Measurements from ENCODE around the gene MYMX.
A peak's percentile ranks its signal among the peaks of the same experiment; 100 is the strongest.
"Not testable (repeated sequence)": the region's sequence is repeated elsewhere in the genome, so short reads cannot be mapped to it uniquely, and the experiment has no call there.

The MYMX gene

DNA sequence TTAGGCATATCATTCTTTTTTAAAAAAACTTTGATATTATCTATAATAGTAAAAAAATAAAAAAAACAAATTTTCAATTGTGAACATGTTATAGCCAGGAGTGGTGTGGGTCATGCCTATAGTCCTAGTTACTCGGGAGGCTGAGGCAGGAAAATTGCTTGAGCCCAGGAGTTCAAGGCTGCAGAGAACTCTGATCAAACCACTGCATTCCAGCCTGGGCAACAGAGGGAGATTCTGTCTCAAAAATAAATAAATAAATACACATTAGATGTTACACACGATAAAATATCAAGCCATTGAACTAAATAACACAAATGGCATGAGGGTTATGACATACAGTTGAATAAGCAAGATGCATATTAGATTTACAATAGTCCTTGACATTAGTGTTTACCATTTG is 27.9 kb upstream of the MYMX start:
- no peak for DNase-seq

DNA sequence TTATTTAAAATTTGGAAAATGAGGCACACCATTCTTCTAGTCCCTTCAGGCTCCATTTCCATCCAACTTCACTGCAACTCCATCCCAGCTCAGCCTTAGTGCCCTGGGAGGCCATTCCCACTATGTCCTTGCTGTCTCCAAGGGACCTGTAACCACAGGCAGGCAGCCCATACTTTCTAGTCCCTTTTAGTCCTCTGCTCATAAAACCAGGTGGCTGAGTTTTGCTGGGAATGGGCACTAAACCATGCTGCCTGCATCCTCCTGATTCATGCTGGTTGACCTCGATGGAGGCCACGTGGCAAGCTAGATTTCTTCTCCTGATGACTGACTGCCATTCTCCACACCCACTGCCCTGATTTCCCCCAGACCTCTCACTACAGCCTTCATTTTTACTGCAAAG is 27.5 kb upstream of the MYMX start:
- DNase-seq, result no peak

DNA sequence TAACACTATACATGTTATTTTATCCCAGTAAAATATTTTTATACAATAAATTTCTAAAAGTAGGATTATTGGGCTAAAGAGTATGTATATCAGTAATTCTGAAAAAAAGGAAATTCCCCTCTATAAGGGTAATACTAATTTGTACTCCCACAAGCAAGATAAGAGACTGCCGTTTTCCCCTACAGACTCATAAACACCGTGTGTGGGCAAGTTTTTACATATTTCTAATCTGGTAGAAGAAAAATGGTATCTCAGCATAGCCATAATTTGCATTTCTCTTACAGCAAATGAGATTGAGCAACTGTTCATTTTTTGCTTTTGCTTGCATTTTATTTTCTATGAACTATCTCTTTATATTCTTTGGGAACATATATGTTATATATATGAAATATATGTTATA is 26.0 kb upstream of the MYMX start:
- no peak for DNase-seq

DNA sequence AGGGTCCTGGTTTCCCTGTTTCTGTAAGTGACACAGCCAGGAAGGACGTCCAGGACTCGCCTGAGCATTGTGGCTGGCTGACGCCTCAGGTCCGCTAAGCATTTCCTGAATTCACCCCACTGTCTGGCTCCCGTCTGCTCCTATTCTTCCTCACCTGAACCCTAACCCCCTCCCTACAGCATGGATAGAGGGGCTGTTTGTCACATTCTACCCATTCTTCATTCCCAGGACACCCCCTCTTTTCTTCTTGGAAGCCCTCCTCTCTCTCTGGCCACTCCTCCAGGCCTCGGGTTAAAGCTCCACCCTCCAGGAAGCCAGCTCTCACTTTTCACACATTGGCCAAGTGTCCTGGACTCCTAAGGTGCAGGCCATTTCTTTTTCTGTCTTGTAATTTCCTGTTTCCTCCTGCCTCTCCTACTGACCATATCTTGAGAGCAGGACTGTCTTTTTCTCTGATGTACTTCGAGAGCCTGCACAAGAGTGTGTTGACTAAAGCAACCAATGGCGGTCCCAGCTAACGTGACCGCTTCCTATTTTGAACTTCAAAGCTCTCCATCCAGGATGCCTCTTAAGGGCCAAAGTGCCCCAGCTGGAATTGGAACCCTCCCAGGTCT is 24.2 kb upstream of the MYMX start:
- no peak for DNase-seq

DNA sequence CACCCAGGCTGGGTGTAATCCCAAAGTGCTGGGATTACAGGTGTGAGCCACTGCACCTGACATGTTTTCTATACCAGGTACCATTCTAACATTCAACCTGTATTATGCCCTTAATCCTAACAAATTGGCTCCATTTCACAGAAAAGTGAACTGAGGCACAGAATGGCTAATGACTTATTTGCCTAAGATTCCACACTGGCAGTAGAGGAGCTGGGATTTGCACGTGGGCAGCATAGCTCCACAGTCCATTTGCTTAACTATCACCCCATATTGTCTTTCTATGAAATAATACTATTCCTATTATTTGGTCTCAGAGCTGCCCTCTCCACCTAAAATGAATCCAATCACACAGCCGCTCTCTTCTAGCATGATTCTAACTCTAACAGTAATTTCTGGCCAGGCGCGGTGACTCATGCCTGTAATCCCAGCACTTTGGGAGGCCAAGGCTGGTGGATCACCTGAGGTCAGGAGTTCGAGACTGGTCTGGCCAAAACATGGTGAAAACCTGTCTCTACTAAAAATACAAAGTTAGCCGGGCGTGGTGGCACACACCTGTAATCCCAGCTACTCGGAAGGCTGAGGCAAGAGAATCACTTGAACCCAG is 23.3 kb upstream of the MYMX start:
- DNase-seq, result no peak

DNA sequence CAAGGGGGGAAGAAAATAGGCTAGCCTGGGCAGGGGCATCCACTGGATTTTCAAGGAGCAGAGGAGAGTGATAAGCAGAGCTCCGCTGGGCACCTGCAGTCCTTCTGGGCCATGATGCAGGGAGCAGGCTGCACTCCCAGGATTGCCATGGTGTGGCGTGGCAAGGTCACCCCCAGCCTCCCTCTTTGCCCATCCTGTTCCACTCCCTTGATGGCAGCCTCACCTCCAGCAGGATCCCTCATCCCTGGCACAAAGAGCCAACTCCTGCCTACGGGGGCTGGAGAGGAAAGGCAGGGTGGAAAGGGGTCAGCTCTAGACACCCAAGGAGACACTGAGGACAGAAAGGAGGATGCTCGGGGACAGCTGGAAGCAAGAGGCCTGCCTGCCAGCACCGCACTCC is 22.4 kb upstream of the MYMX start:
- DNase-seq, result no peak

DNA sequence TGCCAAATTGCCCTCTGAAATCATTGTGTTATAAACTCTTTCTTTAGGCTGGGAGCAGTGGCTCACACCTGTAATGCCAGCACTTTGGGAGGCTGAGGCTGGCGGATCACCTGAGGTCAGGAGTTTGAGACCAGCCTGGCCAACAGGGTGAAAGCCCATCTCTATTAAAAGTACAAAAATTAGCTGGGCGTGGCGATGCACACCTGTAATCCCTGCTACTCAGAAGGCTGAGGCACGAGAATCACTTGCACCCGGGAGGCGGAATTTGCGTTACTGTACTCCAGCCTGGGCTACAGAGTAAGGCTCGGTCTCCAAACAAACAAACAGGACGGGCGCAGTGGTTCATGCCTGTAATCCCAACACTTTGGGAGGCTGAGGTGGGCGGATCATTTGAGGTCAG is 20.4 kb upstream of the MYMX start:
- not testable (repeated sequence) for DNase-seq

DNA sequence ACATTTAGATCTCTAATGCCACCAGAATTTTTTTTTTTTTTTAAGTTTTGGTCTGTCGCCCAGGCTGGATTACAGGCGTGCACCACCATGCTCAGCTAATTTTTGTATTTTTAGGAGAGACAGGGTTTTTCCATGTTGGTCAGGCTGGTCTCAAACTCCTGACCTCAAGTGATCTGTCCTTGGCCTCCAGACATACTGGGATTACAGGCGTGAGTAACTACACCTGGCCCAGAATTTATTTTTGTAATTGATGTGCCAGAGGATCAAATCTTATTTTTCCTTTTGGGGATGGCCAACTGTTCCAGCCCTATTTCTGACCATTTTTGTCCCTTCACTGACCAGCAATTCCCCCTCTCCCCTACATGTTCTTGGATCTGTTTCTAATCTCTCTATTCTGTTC is 18.0 kb upstream of the MYMX start:
- no peak for DNase-seq

DNA sequence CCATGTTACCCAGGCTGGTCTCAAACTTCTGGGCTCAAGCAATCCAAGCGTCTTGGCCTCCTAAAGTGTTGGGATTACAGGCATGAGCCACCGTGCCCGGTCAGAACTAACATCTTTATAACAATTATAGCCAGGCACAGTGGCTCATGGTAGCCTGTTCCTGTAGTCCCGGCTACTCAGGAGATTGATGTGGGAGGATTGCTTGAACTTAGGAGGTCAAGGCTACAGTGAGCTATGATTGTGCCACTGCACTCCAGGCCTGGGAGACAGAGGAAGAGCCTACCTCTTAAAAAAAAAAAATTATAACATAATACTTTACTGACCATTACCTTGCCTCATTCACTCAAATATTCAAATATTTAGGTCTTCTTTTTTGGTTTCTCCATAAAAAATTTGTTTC is 16.8 kb upstream of the MYMX start:
- no peak for DNase-seq

DNA sequence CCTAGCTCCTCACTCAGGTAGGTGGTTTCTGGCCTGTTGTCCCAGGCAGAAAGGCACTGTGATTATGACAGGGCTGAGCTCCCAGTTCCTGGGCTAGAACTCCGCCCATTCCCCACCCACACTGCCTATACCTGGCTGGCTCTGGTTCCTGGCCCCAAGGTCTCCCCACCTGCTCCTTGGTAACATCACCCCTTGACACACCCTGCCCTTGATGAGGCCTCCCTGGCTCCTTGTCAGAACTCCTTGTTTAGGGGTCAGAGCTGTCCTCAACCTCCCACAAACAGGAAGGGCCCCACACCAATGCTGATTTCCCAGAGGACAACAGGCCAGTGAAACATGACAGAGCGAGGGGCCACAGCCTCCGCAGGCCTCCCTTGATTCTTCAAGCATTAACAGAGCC is 15.5 kb upstream of the MYMX start:
- no peak for DNase-seq

DNA sequence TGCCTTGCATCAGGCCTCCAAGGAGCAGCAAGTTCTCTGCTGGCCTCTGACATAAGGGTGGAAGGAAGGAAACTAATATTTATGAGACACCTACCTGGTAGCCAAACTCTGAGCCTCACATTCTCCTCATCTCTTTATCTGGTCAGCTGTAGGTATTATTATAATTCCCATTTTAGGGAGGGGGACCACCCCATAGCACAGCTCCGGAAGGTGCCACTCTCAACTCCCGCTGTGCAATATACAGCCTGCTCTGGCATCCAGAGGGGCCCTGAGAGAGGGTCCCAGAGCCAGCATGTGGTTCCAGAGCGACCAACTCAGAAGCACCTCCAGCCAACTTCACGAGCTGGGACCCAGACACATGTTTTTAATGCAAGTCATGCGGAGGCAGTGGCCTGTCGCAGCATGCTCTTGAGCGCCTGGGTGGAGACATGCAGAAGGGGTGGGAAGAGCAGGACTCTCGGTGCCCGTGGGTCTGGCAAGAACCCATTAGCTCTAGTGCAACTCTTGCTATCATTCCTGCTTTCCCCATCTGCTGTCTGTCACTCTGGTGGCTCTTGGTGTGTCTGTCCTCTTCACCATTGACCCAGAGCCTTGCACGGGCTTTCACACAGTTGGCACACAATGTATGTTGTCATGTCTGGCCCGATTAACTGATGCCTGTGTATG is 15.0 kb upstream of the MYMX start:
- no peak for DNase-seq

DNA sequence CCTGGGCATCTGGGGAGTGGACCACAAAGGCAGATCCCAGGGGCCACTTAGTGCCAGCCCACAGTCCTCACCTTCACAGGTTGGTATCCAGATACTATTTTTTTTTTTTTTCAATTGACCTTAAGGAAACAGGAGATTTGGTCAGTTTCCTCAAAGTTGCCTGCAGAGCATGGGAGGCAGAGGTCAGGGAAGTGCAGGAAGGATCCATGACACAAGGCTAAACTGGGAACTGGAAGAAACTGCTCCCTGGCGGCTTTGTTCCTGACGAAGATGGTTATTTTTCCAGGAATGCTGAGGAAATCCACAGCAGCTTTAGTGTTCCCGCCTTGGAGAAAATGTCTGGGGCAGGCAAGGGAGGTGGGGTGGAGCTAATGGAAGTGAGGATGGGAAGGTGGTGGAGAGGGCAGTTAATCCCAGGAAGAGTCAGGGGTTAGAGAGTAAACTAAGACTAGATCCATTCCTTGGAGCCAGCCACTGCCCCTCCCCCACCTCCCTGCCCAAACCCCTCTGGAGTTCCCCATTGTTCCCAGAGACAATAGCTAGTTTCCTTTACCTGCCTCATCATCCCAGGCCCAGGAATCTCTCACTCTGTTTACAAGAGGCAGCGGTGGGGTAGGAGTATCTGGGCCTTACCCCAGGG is 14.3 kb upstream of the MYMX start:
- no peak for DNase-seq

DNA sequence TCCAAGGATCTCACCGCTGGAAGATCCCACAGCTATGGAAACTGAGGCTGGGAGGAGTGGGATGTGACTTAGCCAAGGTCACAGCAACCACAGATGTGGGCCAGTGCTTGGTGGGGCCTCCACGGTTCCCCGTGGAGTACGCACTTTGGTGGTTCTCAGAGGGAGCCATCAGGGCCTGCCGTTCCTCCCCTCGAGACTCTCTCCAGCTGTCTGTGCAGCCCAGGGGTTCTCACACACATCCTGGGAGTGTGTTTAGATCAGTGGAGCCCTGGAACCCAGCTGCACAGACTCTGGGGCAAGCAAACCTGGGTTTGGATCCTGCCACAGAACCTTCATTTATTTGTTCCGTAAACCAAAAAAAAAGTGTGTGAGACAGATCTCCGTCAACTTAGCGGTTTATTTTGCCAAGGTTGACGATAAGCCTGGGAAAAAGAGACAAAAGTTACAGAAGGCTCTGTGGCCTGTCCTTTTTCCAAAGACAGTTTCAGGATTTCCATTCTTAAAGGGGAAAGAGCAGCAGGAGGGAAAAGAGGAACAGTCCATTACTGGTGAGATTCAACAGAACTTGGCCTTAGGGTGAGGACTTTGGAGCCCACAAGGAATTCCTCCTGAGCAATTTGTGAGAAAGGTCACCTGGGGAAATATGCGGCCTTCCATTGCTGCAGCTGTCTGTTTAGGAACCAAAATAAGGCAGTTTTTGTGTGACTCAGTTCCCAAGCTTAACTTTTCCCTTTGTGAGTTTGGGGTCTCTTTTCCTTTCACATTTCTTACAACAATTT is 13.6 kb upstream of the MYMX start:
- DNase-seq, result no peak

DNA sequence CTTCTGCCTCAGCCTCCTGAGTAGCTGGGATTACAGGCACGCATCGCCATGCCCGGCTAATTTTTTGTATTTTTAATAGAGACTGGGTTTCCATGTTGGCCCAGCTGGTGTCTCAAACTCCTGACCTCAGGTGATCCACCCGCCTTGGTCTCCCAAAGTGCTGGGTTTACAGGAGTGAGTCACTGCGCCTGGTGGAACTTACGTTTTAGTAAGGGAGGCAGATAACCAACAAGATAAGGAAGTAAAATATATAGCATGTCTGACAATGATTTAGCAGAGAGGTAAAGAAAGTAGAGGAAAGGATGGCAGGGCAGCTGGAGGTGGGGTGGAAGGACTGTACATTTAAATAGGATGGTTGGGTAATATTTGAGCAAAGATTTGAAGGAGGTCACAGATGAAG is 12.8 kb upstream of the MYMX start:
- DNase-seq, result no peak

DNA sequence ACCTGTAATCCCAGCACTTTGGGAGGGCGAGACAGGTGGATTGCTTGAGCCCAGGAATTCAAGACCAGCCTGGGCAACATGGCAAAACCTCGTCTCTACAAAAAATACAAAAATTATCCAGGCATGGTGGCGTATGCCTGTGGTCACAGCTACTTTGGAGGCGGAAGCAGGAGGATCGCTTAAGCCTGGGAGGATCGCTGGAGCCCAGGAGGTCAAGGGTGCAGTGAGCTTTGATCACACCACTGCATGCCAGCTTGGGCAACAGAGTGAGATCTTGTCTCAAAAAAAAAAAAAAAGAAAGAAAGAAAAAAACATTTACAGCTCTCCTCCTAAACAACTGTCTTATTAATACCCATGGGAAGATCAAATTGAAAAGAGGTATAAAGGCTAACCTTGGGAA is 8.8 kb upstream of the MYMX start:
- no peak for DNase-seq

DNA sequence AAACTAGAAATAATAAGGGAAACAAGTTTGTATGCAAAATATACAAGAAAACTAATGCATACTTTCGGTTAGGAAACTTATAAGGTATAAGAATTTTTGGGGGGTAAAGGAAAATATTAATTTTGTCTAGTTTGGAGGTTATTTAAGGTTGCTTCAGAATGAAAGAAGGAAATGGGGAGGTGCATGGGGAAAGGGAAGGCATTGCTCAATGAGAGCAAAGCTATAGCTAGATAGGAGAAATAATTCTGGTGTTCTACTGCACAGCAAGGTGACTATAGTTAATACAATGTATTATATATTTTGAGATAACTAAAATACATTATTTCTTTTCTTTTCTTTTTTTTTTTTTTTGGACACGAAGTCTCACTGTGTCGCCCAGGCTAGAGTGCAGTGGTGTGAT is 5.4 kb upstream of the MYMX start:
- no peak for DNase-seq

DNA sequence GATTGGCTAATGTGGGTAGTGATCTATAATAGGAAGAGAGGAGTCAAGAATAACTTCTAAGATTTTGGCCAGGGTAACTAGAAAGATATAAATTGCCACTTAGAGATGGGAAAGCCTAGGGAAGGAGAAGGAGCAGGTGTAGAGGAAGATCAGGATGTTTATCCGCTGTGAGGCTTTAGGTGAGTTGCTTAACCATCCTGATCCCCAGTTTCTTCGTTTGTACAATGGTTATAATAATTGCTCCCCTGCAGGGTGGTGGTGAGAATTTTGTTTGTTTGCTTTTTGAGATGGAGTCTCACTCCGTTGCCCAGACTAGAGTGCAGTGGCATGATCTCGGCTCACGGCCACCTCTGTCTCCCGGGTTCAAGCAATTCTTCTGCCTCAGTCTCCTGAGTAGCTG is 2.4 kb upstream of the MYMX start:
- DNase-seq, result no peak

DNA sequence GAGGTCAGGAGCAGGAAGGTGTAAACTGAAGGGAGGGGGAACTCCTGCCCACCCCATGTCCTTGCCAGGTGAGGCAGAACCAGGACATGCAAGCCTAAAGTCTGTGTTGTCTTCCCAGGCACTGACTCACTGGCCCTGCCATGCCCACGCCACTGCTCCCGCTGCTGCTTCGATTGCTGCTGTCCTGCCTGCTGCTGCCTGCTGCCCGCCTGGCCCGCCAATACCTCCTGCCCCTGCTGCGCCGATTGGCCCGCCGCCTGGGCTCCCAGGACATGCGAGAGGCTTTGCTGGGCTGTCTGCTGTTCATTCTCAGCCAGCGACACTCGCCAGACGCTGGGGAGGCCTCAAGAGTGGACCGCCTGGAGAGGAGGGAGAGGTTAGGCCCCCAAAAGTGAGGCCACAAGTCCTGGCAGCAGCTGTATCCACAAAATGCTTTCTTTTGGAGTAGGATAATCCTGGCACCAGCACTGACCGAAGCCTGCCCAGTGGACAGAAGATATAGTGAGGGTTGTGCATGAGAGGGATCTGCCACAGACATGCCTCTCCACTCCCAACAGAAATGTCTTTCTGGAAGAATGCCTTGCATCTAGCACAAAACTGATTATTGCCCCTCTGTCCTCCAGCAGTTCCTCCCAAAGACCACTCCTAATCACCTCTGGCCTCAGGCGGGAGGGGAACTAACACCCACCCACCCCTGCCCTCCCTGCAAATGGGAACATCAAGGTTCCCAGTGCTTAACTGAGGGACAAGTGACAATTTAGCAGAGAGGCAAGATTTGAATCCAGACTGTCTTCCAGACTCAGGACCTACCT is 812 bp downstream of the MYMX start:
- no peak for DNase-seq

DNA sequence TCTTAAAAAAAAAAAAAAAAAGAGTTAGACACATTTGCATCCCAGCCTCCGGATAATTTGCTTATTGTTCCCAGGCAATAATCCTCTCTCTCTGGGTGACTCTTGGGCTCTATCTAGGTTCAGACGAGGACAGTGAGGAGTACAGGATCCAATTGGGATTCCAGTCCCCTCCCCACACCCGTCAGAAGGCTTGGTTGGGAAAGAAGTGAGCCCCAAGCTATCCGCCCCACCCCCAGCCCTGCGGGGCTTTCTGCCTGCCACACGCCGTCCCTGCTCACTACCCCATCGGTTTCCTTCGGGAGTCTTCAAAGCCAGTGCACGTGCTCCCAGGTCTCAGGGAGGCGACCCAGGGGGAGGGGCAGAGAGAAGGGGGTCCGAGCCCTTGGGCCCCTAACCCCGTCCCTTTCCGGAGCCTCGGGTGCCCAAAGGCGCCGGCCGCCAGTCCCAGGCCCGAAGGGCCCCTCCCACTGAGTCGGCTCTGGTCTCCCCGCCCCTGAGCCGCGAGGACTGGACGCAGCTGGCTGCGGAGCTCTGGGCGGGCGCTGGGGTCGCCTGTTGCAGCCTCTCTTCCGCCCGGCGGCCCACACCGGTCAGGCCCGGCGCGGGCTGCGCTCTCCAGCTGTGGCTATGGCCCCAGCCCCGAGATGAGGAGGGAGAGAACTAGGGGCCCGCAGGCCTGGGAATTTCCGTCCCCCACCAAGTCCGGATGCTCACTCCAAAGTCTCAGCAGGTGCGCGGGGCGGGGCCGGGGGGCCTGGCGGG is 2.5 kb downstream of the MYMX start:
- DNase-seq, result peak; percentile 14

DNA sequence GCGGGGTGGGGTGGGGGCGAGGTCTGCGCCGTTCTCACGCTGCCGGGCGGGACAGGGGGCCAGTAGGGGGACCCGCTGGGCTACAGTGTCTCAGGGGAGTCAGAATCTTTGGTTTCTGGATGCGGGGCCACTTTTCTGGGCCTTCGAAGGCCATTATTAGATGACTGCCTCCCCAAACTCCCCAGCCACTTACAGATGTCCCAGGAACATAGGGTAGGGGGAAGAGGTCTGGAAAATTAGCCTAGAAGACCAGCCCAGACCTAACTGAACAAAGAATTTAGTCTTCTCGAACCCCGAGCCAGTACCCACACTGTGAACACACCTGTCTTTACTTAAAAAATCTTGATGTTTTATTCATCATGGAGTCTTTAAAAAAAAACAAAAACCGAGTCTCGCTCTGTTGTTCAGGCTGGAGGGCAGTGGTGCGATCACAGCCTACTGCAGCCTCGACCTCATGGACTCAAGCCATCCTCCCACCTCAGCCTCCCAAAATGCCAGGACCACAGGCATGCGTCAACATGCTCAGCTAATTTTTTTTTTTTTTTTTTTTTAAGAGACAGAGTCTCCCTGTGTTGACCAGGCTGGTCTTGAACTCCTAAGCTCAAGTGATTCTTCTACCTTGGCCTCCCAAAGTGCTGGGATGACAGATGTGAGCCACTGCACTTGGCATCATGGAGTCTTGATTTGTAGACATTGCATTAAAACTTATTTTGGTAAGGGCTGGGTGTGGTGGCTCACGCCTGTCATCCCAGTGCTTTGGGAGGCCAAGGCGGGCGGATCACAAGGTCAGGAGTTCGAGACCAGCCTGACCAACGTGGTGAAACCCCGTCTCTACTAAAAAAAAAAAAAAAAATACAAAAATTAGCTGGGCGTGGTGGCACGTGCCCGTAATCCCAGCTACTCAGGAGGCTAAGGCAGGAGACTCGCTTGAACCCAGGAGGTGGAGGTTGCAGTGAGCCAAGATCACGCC is 3.4 kb downstream of the MYMX start:
- no peak for DNase-seq

DNA sequence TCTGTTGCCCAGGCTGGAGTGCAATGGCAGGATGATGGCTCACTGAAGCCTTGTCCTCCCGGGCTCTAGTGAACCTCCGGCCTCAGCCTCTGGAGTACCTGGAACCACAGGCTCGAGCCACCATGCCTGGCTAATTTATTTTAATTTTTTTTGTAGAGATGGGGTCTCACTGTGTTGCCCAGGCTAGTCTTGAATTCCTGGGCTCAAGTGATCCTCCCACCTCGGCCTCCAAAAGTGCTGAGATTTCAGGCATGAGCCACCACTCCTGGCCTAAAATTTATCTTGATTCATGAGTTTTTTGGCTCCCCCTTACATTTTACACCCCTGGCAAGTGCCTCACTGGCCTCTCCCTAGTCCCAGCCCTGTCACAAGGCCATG is 4.2 kb downstream of the MYMX start:
- DNase-seq, result no peak

All from kidney glomerular epithelial cell (primary cell).